Upper lobe of left lung (tissue), 6 donors: ENCODE results near the gene CHMP4A. TPM values are rescaled to one million over a fixed set of nuclear protein-coding genes. Genes with fewer than 3 reads are reported as not detected.

Source experiments
- ATAC-seq, 2 donors: fragments of 200-7000 bp; cut with Tn5 transposase; one replicate each; pipeline ENCODE4 v1.9.1; 2022; ENCODE audit warnings: mild to moderate bottlenecking in 2 of 2, moderate library complexity in 2 of 2; ENCODE audit not compliant: low FRiP score in 2 of 2
- DNase-seq, 2 donors: peaks; one replicate each; pipeline ENCODE4 v3.0.0-alpha.2; 2019 to 2020
- H3K27ac ChIP-seq, 4 donors: fragments of 200-600 bp; sonication (generic); one replicate each; pipeline ENCODE4 v1.5.1; 2016 to 2019
- H3K27me3 ChIP-seq, 4 donors: fragments of 200-600 bp; sonication (generic); one replicate each; pipeline ENCODE4 v1.5.1; 2017 to 2019
- H3K36me3 ChIP-seq, 4 donors: fragments of 200-600 bp; sonication (generic); one replicate each; pipeline ENCODE4 v1.5.1; 2016 to 2019
- H3K4me1 ChIP-seq, 4 donors: fragments of 200-600 bp; sonication (generic); one replicate each; pipeline ENCODE4 v1.5.1; 2018 to 2019
- H3K4me3 ChIP-seq, 4 donors: fragments of 200-600 bp; sonication (generic); one replicate each; pipeline ENCODE4 v1.5.1; 2017 to 2019; ENCODE audit warnings: mild to moderate bottlenecking in 2 of 4, moderate library complexity in 1 of 4
- H3K9me3 ChIP-seq, 4 donors: fragments of 200-600 bp; sonication (generic); one replicate each; pipeline ENCODE4 v1.5.1; 2018 to 2019
- EP300 ChIP-seq, 4 donors: sonication (generic); formaldehyde crosslinking; IDR thresholded peaks; one replicate each; pipeline ENCODE4 v1.5.1; 2017; ENCODE audit warnings: antibody characterized with exemption in 4 of 4, control low read depth in 2 of 4
- POLR2A ChIP-seq, 4 donors: fragments of 450-650 bp; IDR thresholded peaks; one replicate each; pipeline ENCODE4 v1.5.1; 2016 to 2017; ENCODE audit warnings: antibody characterized with exemption in 4 of 4, mild to moderate bottlenecking in 2 of 4
- POLR2AphosphoS5 ChIP-seq, 2 donors: sonication (generic); formaldehyde crosslinking; IDR thresholded peaks; one replicate each; pipeline ENCODE4 v1.5.1; 2017; ENCODE audit warnings: antibody characterized with exemption in 2 of 2
- WGBS, 2 donors: methylation state at CpG; one replicate each; pipeline ENCODE4 v1.1.5; 2017 to 2018; 5-methylcytosine and 5-hydroxymethylcytosine counted together
- small RNA-seq, 4 donors: library from RNA; depleted of rRNA; stranded (forward); fragments of <200 nt; gene quantifications; one replicate each; pipeline ENCODE3, GENCODE V24; 2016
- total RNA-seq, 6 donors: library from RNA; depleted of rRNA in 4 of 6; stranded (reverse); fragments of >200 nt in 4 of 6; gene quantifications; one replicate each; pipeline versions ENCODE4 v1.1.0 to v1.2.1, GENCODE V29; 2016 to 2021
- TF ChIP-seq, protein P1 (sequence below), 6 experiments: fragments of 450-650 bp in 4 of 6; fragments of 200-600 bp in 2 of 6; sonication (generic) in 2 of 6; IDR thresholded peaks; one replicate each; pipeline ENCODE4 v1.5.1; 2016 to 2019; ENCODE audit warnings: antibody characterized with exemption in 6 of 6
- donor health status: DM: no; HTN: no; CAD: no; lungs with moderate emphysema.
- donor health status: DM: no; HTN: yes; CAD: no; lungs with severe emphysema.

The CHMP4A gene
- total RNA-seq, 6 donors from 2014 or later: 39.9 to 112 (median 61.5) TPM

DNA sequence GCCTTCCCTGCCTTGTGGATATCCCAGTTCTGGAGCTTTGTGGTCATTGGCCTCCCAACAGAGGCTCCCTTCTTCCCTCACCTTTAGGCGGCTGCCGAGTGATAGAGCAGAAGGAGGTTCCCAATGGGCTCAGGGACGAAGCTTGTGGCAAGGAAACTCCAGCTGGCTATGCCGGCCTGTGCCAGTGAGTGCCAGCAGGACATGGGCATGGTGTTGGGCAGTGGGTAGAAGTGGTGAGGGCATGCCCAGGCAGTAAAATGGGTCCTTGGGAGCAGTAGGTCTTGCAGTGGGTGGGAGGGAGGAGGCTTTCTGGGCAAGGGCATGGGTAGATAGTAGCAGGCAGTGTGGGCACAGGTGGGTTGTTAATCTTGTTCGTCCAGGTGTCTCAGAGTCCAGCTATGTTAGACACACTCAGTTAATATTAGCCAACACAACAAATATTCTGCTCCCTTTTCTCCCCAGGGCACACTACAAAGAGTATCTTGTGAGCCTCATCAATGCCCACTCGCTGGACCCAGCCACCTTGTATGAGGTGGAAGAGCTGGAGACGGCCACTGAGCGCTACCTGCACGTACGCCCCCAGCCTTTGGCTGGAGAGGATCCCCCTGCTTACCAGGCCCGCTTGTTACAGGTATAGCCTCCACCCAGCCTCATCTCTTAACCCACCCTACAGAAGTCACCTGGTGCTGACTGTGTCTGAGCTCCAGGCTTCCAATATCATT lies 53.4 kb downstream of the CHMP4A start:
- WGBS, 2 donors: 94% methylated on average over 11 of the region's 11 CpGs
- ATAC-seq: no peak
- no peaks in the 10 kb centered on the region for H3K27me3 ChIP-seq
- no peak overlapping the region for H3K4me3 ChIP-seq
- H3K9me3 ChIP-seq: no peaks in the 10 kb centered on the region
- H3K27ac ChIP-seq: peak overlapping the region; percentile 89 to 99 (median 90)
- TF ChIP-seq, protein P1, sequence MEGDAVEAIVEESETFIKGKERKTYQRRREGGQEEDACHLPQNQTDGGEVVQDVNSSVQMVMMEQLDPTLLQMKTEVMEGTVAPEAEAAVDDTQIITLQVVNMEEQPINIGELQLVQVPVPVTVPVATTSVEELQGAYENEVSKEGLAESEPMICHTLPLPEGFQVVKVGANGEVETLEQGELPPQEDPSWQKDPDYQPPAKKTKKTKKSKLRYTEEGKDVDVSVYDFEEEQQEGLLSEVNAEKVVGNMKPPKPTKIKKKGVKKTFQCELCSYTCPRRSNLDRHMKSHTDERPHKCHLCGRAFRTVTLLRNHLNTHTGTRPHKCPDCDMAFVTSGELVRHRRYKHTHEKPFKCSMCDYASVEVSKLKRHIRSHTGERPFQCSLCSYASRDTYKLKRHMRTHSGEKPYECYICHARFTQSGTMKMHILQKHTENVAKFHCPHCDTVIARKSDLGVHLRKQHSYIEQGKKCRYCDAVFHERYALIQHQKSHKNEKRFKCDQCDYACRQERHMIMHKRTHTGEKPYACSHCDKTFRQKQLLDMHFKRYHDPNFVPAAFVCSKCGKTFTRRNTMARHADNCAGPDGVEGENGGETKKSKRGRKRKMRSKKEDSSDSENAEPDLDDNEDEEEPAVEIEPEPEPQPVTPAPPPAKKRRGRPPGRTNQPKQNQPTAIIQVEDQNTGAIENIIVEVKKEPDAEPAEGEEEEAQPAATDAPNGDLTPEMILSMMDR (IDR thresholded peaks at IDR 0.05): no peak
- TF ChIP-seq POLR2A (IDR thresholded peaks at IDR 0.05): no peak
- TF ChIP-seq POLR2AphosphoS5 (IDR thresholded peaks at IDR 0.05): no peak
- no peak for TF ChIP-seq EP300 (IDR thresholded peaks at IDR 0.05)
- peaks cover 30 to 44% (median 31%) of the 10 kb centered on the region in 4 donors for H3K4me1 ChIP-seq
- peaks cover 49 to 75% (median 65%) of the 10 kb centered on the region in 4 donors for H3K36me3 ChIP-seq
- no peak for DNase-seq

Small RNA genes lying within 50 kb of the gene (small RNA-seq; reads per million reads assigned to genes)
- gene AL136295.4 (0 reads per million in 4 donors), gene CHMP4A (0 reads per million in 4 donors), gene IPO4 (0 reads per million in 4 donors), gene IRF9 (0 reads per million in 4 donors), gene MDP1 (0 to 0.13 (median 0) reads per million in 4 donors)

Other genes starting within 250 kb of the CHMP4A start
- gene DHRS4L2, start 224.6 kb downstream of the CHMP4A start, total RNA-seq: 10 to 100 TPM; 13.2 to 27.4 (median 18.2) TPM
- 10 to 100 TPM in 1 of 6 donors, 1 to 10 TPM in 3, under 1 TPM in 2; 0.39 to 15.7 (median 1.2) TPM for gene CARMIL3, start 161.5 kb downstream of the CHMP4A start, total RNA-seq
- not detected for gene CPNE6, start 141.9 kb downstream of the CHMP4A start, total RNA-seq
- 10 to 100 TPM; 27.2 to 70.3 (median 34.9) TPM for gene PCK2, start 119.2 kb downstream of the CHMP4A start, total RNA-seq
- gene DCAF11, start 98.7 kb downstream of the CHMP4A start, total RNA-seq: 100 to 1,000 TPM in 2 of 6 donors, 10 to 100 TPM in 4; 68.4 to 138 (median 95.0) TPM
- 1 to 10 TPM; 2.6 to 9.8 (median 4.4) TPM for gene NRL, start 98.5 kb downstream of the CHMP4A start, total RNA-seq
- gene FITM1, start 82.8 kb downstream of the CHMP4A start, total RNA-seq: under 1 TPM in 4 of 6 donors, not detected in 2; 0.63 to 0.89 (median 0.82) TPM
- 100 to 1,000 TPM in 5 of 6 donors, 10 to 100 TPM in 1; 56.6 to 206 (median 142) TPM for gene PSME1, start 77.3 kb downstream of the CHMP4A start, total RNA-seq
- gene EMC9, start 71.9 kb downstream of the CHMP4A start, total RNA-seq: 10 to 100 TPM in 5 of 6 donors, 1 to 10 TPM in 1; 8.6 to 13.8 (median 12.0) TPM
- 100 to 1,000 TPM in 3 of 6 donors, 10 to 100 TPM in 3; 58.5 to 144 (median 84.4) TPM for gene PSME2, start 66.9 kb downstream of the CHMP4A start, total RNA-seq
- gene RNF31, start 66.0 kb downstream of the CHMP4A start, total RNA-seq: 100 to 1,000 TPM in 2 of 6 donors, 10 to 100 TPM in 4; 52.1 to 173 (median 63.9) TPM
- gene IRF9, start 52.2 kb downstream of the CHMP4A start, total RNA-seq: 100 to 1,000 TPM in 3 of 6 donors, 10 to 100 TPM in 3; 78.2 to 192 (median 107) TPM
- 10 to 100 TPM; 16.0 to 76.5 (median 29.4) TPM for gene REC8, start 41.4 kb downstream of the CHMP4A start, total RNA-seq
- gene IPO4, start 24.7 kb downstream of the CHMP4A start, total RNA-seq: 10 to 100 TPM; 20.8 to 50.3 (median 35.2) TPM
- 10 to 100 TPM; 15.7 to 75.4 (median 53.8) TPM for gene TM9SF1, start 18.0 kb downstream of the CHMP4A start, total RNA-seq
- 1 to 10 TPM in 1 of 6 donors, not detected in 5; 1.3 TPM for gene TSSK4, start 7.8 kb downstream of the CHMP4A start, total RNA-seq
- 10 to 100 TPM in 4 of 6 donors, 1 to 10 TPM in 2; 8.1 to 21.1 (median 12.7) TPM for gene MDP1, start 2.6 kb upstream of the CHMP4A start, total RNA-seq
- 100 to 1,000 TPM in 4 of 6 donors, 10 to 100 TPM in 2; 39.8 to 144 (median 121) TPM for gene NEDD8, start 18.9 kb upstream of the CHMP4A start, total RNA-seq
- gene GMPR2, start 19.4 kb upstream of the CHMP4A start, total RNA-seq: 10 to 100 TPM; 26.2 to 76.9 (median 47.2) TPM
- 100 to 1,000 TPM in 1 of 6 donors, 10 to 100 TPM in 5; 46.1 to 109 (median 86.4) TPM for gene TINF2, start 29.1 kb upstream of the CHMP4A start, total RNA-seq
- gene TGM1, start 49.7 kb upstream of the CHMP4A start, total RNA-seq: 10 to 100 TPM in 4 of 6 donors, 1 to 10 TPM in 2; 9.1 to 29.2 (median 11.1) TPM
- 100 to 1,000 TPM in 1 of 6 donors, 10 to 100 TPM in 5; 22.7 to 125 (median 58.9) TPM for gene RABGGTA, start 58.1 kb upstream of the CHMP4A start, total RNA-seq
- 10 to 100 TPM; 23.0 to 60.3 (median 32.8) TPM for gene DHRS1, start 86.3 kb upstream of the CHMP4A start, total RNA-seq
- 10 to 100 TPM; 13.3 to 31.4 (median 22.6) TPM for gene NOP9, start 86.4 kb upstream of the CHMP4A start, total RNA-seq
- 10 to 100 TPM in 5 of 6 donors, 1 to 10 TPM in 1; 9.4 to 14.8 (median 12.8) TPM for gene CIDEB, start 94.5 kb upstream of the CHMP4A start, total RNA-seq
- gene LTB4R2, start 96.7 kb upstream of the CHMP4A start, total RNA-seq: 10 to 100 TPM in 4 of 6 donors, 1 to 10 TPM in 2; 6.2 to 49.2 (median 10.9) TPM
- gene LTB4R, start 98.0 kb upstream of the CHMP4A start, total RNA-seq: 10 to 100 TPM; 11.1 to 71.2 (median 17.7) TPM
- gene ADCY4, start 121.6 kb upstream of the CHMP4A start, total RNA-seq: 100 to 1,000 TPM in 2 of 6 donors, 10 to 100 TPM in 4; 22.4 to 159 (median 43.7) TPM
- 10 to 100 TPM; 16.1 to 92.2 (median 29.1) TPM for gene RIPK3, start 126.5 kb upstream of the CHMP4A start, total RNA-seq
- 10 to 100 TPM in 5 of 6 donors, 1 to 10 TPM in 1; 8.5 to 98.5 (median 42.1) TPM for gene NFATC4, start 154.7 kb upstream of the CHMP4A start, total RNA-seq
- gene NYNRIN, start 185.5 kb upstream of the CHMP4A start, total RNA-seq: 10 to 100 TPM in 5 of 6 donors, 1 to 10 TPM in 1; 5.5 to 18.7 (median 14.4) TPM
- 1 to 10 TPM; 1.1 to 4.2 (median 3.1) TPM for gene CBLN3, start 216.2 kb upstream of the CHMP4A start, total RNA-seq
- gene KHNYN, start 216.5 kb upstream of the CHMP4A start, total RNA-seq: 100 to 1,000 TPM in 1 of 6 donors, 10 to 100 TPM in 5; 43.9 to 136 (median 66.4) TPM
- gene SDR39U1, start 229.3 kb upstream of the CHMP4A start, total RNA-seq: 10 to 100 TPM; 34.9 to 88.0 (median 52.6) TPM